Endodermal cell (in vitro differentiated cells): ENCODE measurements around the gene SLC25A11. TPM values are rescaled to one million over a fixed set of nuclear protein-coding genes. Genes with fewer than 3 reads are reported as not detected.

Experiments
- DNase-seq: peaks from one replicate; pipeline ENCODE4 v3.0.0-alpha.2; 2017
- H3K27ac ChIP-seq: 2 replicates; pipeline ENCODE4 v1.5.1; 2013; ENCODE audit warnings: mild to moderate bottlenecking, low read depth, low read length, moderate library complexity
- H3K27me3 ChIP-seq: 2 replicates; pipeline ENCODE4 v1.6.1; 2013; ENCODE audit warnings: mild to moderate bottlenecking, low read length, moderate library complexity; ENCODE audit not compliant: insufficient read depth, control insufficient read depth, poor library complexity, severe bottlenecking
- H3K36me3 ChIP-seq: 2 replicates; pipeline ENCODE4 v1.7.0; 2013; ENCODE audit warnings: mild to moderate bottlenecking, low read length, moderate library complexity; ENCODE audit not compliant: control insufficient read depth, insufficient read depth
- H3K4me1 ChIP-seq: one replicate; pipeline ENCODE4 v1.7.0; 2013; ENCODE audit warnings: low read length; ENCODE audit not compliant: control insufficient read depth, insufficient read depth
- H3K4me3 ChIP-seq: 2 replicates; pipeline ENCODE4 v1.5.1; 2013; ENCODE audit warnings: mild to moderate bottlenecking, low read length, moderate library complexity
- H3K9ac ChIP-seq: 2 replicates; pipeline ENCODE4 v1.6.1; 2013; ENCODE audit warnings: mild to moderate bottlenecking, low read length, moderate library complexity; ENCODE audit not compliant: poor library complexity, severe bottlenecking; ENCODE audit errors: extremely low read depth
- H3K9me3 ChIP-seq: 2 replicates; pipeline ENCODE4 v1.6.1; 2013; ENCODE audit warnings: mild to moderate bottlenecking, low read length, moderate library complexity; ENCODE audit not compliant: control insufficient read depth
- H3K27ac Mint-ChIP-seq: 2 replicates; pipeline ENCODE4 v1.8.0; 2020; ENCODE audit warnings: mixed read lengths
- H3K27me3 Mint-ChIP-seq: 2 replicates; pipeline ENCODE4 v1.8.0; 2021; ENCODE audit warnings: mild to moderate bottlenecking, mixed read lengths; ENCODE audit not compliant: insufficient read depth
- H3K36me3 Mint-ChIP-seq: 2 replicates; pipeline ENCODE4 v1.8.0; 2020; ENCODE audit warnings: low read depth, mixed read lengths
- H3K4me1 Mint-ChIP-seq: 2 replicates; pipeline ENCODE4 v1.8.0; 2020; ENCODE audit warnings: mixed read lengths
- H3K4me3 Mint-ChIP-seq: 2 replicates; pipeline ENCODE4 v1.8.0; 2020; ENCODE audit warnings: mild to moderate bottlenecking, moderate library complexity, mixed read lengths
- H3K9me3 Mint-ChIP-seq: 2 replicates; pipeline ENCODE4 v1.8.0; 2020; ENCODE audit warnings: mild to moderate bottlenecking, mixed read lengths
- CTCF ChIP-seq: fragments of 200-600 bp; sonication (generic); conservative IDR thresholded peaks from 2 replicates; pipeline ENCODE4 v1.5.0; 2021; ENCODE audit warnings: antibody characterized with exemption, mild to moderate bottlenecking
- WGBS, 2 experiments: methylation state at CpG; one replicate each; pipeline versions ENCODE4 v1.1.5 to v1.1.7; 2013; ENCODE audit warnings: missing lambda C conversion rate in 2 of 2, mixed read lengths in 1 of 2; ENCODE audit not compliant: insufficient coverage in 1 of 2, insufficient read length in 1 of 2; 5-methylcytosine and 5-hydroxymethylcytosine counted together
- total RNA-seq, 2 donors: library from RNA; stranded (reverse); fragmentation: NEBNext Ultra II Directional in 1 of 2; extraction: Animal tissue kit (Norgen Biotek cat#: 25700) in 1 of 2; gene quantifications; 2 replicates in 1 of 2; 3 replicates in 1 of 2; pipeline ENCODE4 v1.2.1, GENCODE V29; 2021

The SLC25A11 gene
- total RNA-seq, 2 donors from 2014 or later, result 59.9 to 76.9 TPM

- TF ChIP-seq CTCF, result peak; percentile 79
- Histone ChIP-seq H3K4me1 (no peaks in the 10 kb centered on the region), H3K4me3 (peak within 1 kb of the TSS; percentile 80), H3K27me3 (peaks cover 12% of the 10 kb centered on the region), H3K36me3 (no peaks in the 10 kb centered on the region), H3K9me3 (no peaks in the 10 kb centered on the region), H3K9ac (peak within 1 kb of the TSS; percentile 23), H3K27ac (no peak within 1 kb of the TSS)
- DNase-seq, result peak; percentile 94
- Mint-ChIP-seq H3K27me3 (peaks cover 43% of the 10 kb centered on the region), H3K27ac (no peak within 1 kb of the TSS), H3K36me3 (peaks cover 3% of the 10 kb centered on the region), H3K4me1 (peaks cover 17% of the 10 kb centered on the region), H3K4me3 (peak within 1 kb of the TSS; percentile 74), H3K9me3 (no peaks in the 10 kb centered on the region)
- WGBS, 2 experiments, result 2 to 4% methylated on average over 19 to 78 of the region's 78 CpGs
Measured at GRCh38 chr17:4986951-4987766, 47.3 kb upstream of the SLC25A11 start, which contains the start of gene CAMTA2. CAMTA2 (minus strand) TSS chr17:4987675; CDS start chr17:4986222, 1,453 bp downstream.

GRCh38 chr17:4986403-4986802, 46.6 kb upstream of the SLC25A11 start:
- H3K36me3 ChIP-seq, result no peaks in the 10 kb centered on the region
- 90 to 92% methylated on average over 4 to 5 of the region's 5 CpGs for WGBS, 2 experiments
- Mint-ChIP-seq H3K4me3 (peak overlapping the region; percentile 74), H3K4me1 (peaks cover 17% of the 10 kb centered on the region), H3K27ac (no peak overlapping the region), H3K36me3 (peaks cover 4% of the 10 kb centered on the region), H3K27me3 (peaks cover 43% of the 10 kb centered on the region), H3K9me3 (no peaks in the 10 kb centered on the region)
- no peak for TF ChIP-seq CTCF
- H3K27me3 ChIP-seq, result peaks cover 12% of the 10 kb centered on the region
- H3K4me3 ChIP-seq, result peak overlapping the region; percentile 80
- no peaks in the 10 kb centered on the region for H3K9me3 ChIP-seq
- DNase-seq, result no peak
- H3K4me1 ChIP-seq, result no peaks in the 10 kb centered on the region
- no peak overlapping the region for H3K9ac ChIP-seq
- no peak overlapping the region for H3K27ac ChIP-seq

GRCh38 chr17:4982305-4982704, 42.5 kb upstream of the SLC25A11 start:
- peaks cover 14% of the 10 kb centered on the region for H3K4me1 Mint-ChIP-seq

More at GRCh38 chr17:4982305-4982704, 42.5 kb upstream of the SLC25A11 start:
- Mint-ChIP-seq H3K4me3 (no peak overlapping the region), H3K27ac (no peak overlapping the region), H3K36me3 (peaks cover 26% of the 10 kb centered on the region), H3K27me3 (peaks cover 50% of the 10 kb centered on the region), H3K9me3 (no peaks in the 10 kb centered on the region)
- Histone ChIP-seq H3K27me3 (peaks cover 13% of the 10 kb centered on the region), H3K36me3 (peaks cover 22% of the 10 kb centered on the region), H3K4me1 (peaks cover 3% of the 10 kb centered on the region), H3K27ac (no peak overlapping the region), H3K9me3 (no peaks in the 10 kb centered on the region), H3K9ac (no peak overlapping the region), H3K4me3 (no peak overlapping the region)
- 72 to 73% methylated on average over 5 of the region's 5 CpGs for WGBS, 2 experiments
- TF ChIP-seq CTCF, result no peak
- no peak for DNase-seq
